Cerebellar nuclear complex (tissue), 1 donor: Measurements from ENCODE around the gene PHF11.
"Not testable (repeated sequence)": the region's sequence is repeated elsewhere in the genome, so short reads cannot be mapped to it uniquely, and the experiment has no call there.

Experiments
- DNase-seq, 2 experiments: peaks; one replicate each; lab custom pipeline; 2025; lab: John Stamatoyannopoulos, UW

The PHF11 gene

GRCh38 chr13:49546561-49546960, 50.8 kb downstream of the PHF11 start:
- no peak for DNase-seq

GRCh38 chr13:49549289-49549688, 53.5 kb downstream of the PHF11 start:
- DNase-seq = no peak

- no peak for DNase-seq
Observed at GRCh38 chr13:49550942-49551644, 55.3 kb downstream of the PHF11 start.

GRCh38 chr13:49553888-49554287, 58.1 kb downstream of the PHF11 start:
- DNase-seq = no peak

GRCh38 chr13:49554387-49554786, 58.6 kb downstream of the PHF11 start:
- DNase-seq = no peak

- DNase-seq = no peak
Observed at GRCh38 chr13:49559006-49559405, 63.3 kb downstream of the PHF11 start.

- no peak for DNase-seq
Observed at GRCh38 chr13:49560270-49561061, 64.7 kb downstream of the PHF11 start.

GRCh38 chr13:49561062-49561410, 65.3 kb downstream of the PHF11 start:
- DNase-seq = no peak

GRCh38 chr13:49563516-49563915, 67.8 kb downstream of the PHF11 start:
- no peak for DNase-seq

GRCh38 chr13:49565461-49565860, 69.7 kb downstream of the PHF11 start:
- not testable (repeated sequence) for DNase-seq

- DNase-seq = no peak
Observed at GRCh38 chr13:49566461-49566860, 70.7 kb downstream of the PHF11 start.

- DNase-seq = no peak
Observed at GRCh38 chr13:49567491-49567890, 71.7 kb downstream of the PHF11 start.

GRCh38 chr13:49569993-49570689, 74.4 kb downstream of the PHF11 start:
- no peak for DNase-seq

- DNase-seq = no peak
Observed at GRCh38 chr13:49571299-49572240, 75.8 kb downstream of the PHF11 start.
